Activated CD4-positive, alpha-beta T cell treated with anti-CD3 and anti-CD28 coated beads, Interleukin-2, amount 50 U/mL, for 1 hour (primary cell): ENCODE results near the gene CYP1B1.
"Not testable (repeated sequence)": the region's sequence is repeated elsewhere in the genome, so short reads cannot be mapped to it uniquely, and the experiment has no call there.

ENCODE experiments used
- DNase-seq: peaks from one replicate; pipeline ENCODE4 v3.0.0-alpha.2; 2020

The CYP1B1 gene

DNA sequence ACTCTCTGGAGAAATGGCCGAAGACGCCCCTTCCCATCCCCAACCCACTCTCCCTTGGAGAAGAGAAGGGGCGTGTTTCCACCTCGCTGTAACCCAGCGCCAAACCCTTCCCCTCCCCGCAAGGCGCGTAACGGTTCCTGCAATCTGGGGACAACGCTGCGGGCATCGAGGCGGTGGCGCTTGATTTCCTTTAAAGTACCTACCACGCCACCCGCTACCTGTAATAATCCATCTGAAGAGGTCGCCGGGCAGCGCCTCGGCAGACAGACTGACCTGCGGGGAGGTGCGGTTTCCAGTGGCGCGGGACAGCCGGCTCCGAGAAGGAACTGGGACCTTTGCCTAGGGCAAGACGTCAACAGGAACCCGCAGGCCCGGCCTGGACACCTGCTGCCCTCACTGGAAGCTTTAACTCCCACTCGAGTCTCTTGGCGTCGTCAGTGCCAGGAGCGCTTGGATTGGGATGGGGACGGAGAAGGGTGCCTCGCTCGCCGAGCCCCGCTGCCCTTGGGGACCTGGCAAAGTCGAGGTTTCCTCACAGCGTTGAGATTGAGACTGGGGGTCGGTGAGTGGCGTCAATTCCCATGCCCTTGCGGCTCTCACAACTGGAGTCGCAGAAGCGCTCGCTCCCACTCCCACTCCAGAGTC is at the start of gene CYP1B1:
Gene CYP1B1 (minus strand): TSS at position 645 of the 645 bp plus-strand sequence. CDS start 763 bp downstream, outside the sequence.
- DNase-seq, result no peak

- DNase-seq, result no peak
Observed at GRCh38 chr2:38125007-38125406, 49.1 kb upstream of the CYP1B1 start.

DNA sequence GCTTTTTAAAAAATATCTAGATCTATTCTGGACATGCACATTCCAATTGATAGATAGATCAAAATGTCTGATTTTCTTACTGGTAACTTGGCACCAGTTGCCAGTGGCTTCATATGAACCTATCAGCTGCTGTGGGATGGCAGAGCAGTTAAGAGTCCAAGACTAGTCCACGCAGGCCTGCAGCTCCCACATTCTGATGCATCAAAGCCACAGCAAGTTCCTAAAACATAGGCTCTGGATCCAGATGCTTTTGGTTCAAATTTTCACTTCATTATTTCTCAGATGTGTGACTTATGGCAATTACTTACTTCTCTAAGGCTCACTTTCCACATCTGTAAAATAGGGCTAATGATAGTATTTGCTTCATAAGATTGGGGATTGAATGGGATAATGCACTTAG is 48.0 kb upstream of the CYP1B1 start:
- no peak for DNase-seq

DNA sequence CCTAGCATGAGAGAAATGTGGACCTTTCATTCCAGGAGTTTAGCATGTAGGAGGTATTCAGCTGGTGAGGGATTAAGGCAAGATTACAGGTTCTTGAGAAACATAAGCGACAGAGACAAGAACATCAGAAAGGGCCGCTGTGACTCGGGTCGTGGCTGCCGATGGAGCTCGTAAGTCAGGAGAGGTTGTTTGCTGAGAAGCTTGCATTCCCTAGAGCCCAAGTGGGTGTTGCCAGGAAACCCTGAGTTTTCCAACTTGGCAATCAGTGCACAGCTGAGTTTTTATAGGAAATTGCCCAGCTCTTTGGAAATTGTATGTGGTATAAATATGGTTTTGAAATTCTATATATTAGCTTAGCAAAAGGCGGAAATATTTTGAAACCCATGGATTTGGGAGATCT is 46.4 kb upstream of the CYP1B1 start:
- DNase-seq, result no peak

GRCh38 chr2:38121481-38121880 is 45.5 kb upstream of the CYP1B1 start:
- DNase-seq, result no peak

DNA sequence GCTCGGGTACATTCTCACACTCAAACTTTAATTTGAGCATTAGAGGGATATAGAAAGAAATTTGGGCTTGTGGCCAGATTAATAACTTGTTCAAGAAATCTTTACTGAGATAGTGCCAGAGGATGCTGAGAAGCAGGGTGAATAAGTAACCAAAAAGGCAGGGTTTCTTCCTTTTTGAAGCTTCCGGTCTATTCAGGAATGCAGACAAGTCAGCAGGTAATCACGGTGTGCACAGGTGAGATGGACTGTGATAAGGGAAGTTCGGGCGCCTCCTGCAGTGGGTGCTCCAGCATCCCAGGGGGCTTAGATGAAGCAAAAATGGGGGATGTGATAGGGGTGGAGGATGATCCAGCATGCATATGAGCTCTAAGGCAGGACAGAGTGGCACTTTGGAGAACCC is 44.9 kb upstream of the CYP1B1 start:
- DNase-seq, result no peak

DNA sequence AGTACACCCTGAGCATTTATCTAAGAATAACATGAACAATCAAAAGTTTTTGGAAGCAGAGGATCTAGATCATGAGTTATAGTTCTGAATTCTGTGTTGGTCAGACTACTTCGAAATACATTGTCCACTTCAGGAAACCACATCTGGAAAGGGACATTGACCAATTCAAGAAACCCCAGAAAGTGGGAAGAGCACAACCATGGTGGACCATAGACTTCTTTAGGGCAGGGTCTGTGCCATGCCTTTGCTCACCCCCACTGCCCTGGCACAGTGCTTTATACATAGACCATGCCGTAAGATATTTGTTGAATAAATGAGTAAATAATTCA is 44.3 kb upstream of the CYP1B1 start:
- DNase-seq, result no peak

DNA sequence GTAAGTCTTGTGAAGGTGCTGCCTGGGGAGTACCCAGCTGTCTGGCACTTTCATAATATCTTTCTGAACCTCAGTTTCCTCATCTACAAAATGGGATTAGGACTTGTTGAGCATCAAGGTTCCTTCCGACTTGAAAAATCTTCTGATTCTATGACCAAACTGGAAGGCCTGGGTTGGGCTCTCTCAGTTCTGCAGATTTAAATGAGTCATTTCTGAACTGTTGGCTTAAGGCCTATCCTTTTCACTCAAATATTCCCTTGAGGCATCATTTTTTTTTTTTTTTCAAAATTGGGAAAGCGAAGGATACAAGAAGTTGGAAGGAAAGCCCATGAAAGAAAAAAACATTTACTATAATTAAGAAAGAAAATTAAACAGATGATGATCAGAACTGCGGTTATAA is 40.8 kb upstream of the CYP1B1 start:
- DNase-seq, result no peak

DNA sequence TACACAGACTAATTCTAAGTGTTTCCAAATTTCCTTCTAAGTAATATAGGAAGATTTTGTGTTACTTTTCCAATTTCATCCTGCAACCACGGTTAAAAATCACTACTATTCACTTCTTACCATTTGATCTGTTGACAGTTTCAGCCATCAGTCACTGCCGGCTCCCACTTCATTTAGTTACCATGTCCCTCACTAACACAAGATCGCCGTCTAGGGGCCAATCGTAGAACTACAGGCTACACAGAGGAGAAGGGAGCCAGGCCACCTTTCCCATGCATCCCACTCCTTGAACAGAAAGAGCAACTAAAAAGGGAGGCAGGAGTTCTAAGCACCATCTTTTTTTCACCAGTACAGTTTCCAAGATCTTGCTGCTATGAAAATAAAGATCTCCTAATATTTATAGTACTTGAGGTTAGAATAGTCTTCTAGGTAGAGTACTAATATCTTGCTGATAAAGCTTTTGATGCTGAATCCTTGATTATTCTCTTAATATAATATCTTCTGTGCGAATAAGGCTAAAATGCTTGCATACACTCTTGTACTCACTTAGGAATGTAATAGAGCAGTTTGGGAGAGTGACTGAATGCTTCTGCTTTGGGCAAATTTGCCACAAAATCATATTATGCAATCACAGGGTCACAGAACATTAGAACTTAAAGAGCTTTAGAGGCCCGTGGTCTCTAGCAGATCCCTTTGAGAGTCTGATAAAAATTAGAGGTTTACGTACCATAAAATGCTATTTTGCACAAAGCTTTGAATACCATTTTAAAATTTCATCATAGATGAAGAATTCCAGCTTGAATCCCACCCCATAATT is 39.5 kb upstream of the CYP1B1 start:
- peak; percentile 56 for DNase-seq

- no peak for DNase-seq
Observed at GRCh38 chr2:38113981-38114708, 38.2 kb upstream of the CYP1B1 start.

DNA sequence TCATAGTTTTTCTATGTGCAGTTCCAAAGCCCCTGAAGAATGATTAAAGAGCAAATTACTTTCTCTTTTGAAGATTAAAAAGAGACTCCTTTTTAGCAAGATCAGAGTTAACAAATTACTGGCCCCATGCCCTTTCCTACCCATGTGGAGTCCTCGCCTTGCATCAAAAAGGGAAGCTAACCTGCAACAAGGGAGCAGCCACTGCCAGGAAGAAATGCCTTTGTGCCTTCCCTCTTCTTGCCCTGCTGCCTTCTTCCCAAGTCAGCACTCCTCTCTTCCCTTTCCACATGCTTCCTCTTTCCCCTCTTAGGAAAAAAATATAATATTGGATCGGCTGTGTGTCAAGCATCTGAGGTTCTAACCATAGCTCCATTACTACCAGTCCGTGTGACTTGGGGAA is 37.1 kb upstream of the CYP1B1 start:
- no peak for DNase-seq

GRCh38 chr2:38111350-38111749 is 35.4 kb upstream of the CYP1B1 start:
- not testable (repeated sequence) for DNase-seq

DNA sequence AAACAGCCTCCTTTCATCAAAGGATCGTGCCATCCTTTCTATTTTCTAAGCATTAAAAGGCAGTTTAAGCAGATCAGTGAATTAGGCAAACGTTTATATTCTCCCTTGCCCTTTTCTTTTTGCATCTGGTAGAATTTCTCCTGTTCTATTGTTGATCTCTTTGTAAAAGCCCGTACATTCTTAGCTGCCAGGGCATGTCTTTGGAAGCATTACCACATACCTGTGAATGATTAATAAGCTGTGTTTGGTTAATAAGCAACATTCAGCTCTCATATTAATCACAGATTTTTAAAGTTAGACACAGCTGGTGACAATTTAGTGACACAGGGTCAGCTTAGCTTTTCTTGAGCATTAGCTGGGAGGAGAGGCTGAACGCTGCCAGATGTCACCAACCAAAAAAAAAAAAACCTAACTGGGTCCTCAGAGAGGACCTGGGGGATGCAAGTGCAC is 33.8 kb upstream of the CYP1B1 start:
- DNase-seq, result no peak

GRCh38 chr2:38108907-38109731 is 33.2 kb upstream of the CYP1B1 start:
- DNase-seq, result no peak

- no peak for DNase-seq
Observed at GRCh38 chr2:38107738-38108410, 31.9 kb upstream of the CYP1B1 start.

- no peak for DNase-seq
Observed at GRCh38 chr2:38106405-38107094, 30.6 kb upstream of the CYP1B1 start.

DNA sequence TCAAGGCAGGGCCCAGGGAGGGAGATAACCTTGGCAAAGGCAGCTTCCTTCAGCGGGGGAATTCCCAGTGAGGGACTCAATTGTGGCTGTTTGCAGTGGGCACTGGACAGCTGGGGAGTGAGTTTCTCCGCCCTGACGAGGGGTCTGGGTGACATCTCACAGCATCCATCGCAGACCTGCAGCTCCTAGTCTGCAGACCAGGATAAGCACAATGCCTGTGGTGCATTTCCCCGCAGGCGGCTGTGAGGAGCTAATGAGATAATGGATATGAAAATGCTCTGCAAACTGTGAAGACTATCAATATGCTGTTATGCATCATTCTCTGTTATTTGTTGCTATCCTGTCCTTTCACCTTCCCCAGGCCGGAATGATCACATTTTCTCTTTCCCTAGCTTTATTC is 30.0 kb upstream of the CYP1B1 start:
- no peak for DNase-seq

DNA sequence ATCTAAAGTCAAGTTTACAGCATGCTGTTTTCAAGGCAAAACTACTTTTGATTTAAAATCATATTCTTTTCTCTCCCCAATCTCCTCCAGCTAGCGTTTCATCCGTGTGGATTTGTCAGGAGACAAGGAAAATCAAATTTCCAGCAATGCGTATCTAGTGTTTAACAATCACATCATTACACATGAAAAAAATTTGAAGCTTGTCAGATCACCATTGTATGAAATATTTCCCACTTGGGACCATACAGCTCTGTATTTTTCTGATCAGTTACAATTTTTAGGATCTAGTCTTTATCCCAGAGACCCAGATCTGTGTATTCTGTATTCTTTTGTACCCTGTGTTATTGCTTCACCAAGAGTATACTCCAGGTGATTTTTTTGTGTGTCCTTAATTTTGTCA is 28.6 kb upstream of the CYP1B1 start:
- no peak for DNase-seq

GRCh38 chr2:38100328-38100727 is 24.4 kb upstream of the CYP1B1 start:
- no peak for DNase-seq

GRCh38 chr2:38099099-38100028 is 23.4 kb upstream of the CYP1B1 start:
- DNase-seq, result no peak
